Small intestine (tissue), 7 donors: ENCODE measurements around the gene CREB3L1. TPM values are rescaled to one million over a fixed set of nuclear protein-coding genes. Genes with fewer than 3 reads are reported as not detected.

Experiments used
- DNase-seq, 2 donors: peaks; one replicate each; pipeline versions ENCODE4 v3.0.0 to v3.0.0-alpha.2; 2013
- FAIRE-seq: peaks from 2 replicates; lab custom pipeline; 2012; peaks lifted over from hg19 to GRCh38; lab: Jason Lieb, UNC
- H3K27ac ChIP-seq, 3 donors: one replicate each; pipeline ENCODE4 v1.5.1; 2013; ENCODE audit warnings: low read length in 2 of 3, mild to moderate bottlenecking in 2 of 3, control low read depth in 1 of 3, inconsistent platforms in 1 of 3, low read depth in 1 of 3, moderate library complexity in 1 of 3
- H3K27me3 ChIP-seq, 3 donors: one replicate each; pipeline ENCODE4 v1.6.1; 2013; ENCODE audit warnings: low read length in 3 of 3, inconsistent platforms in 1 of 3; ENCODE audit not compliant: control insufficient read depth in 3 of 3, insufficient read depth in 3 of 3
- H3K36me3 ChIP-seq, 3 donors: one replicate each; pipeline ENCODE4 v1.6.1; 2013; ENCODE audit warnings: low read length in 3 of 3, inconsistent platforms in 1 of 3, low read depth in 1 of 3, mild to moderate bottlenecking in 1 of 3, moderate library complexity in 1 of 3; ENCODE audit not compliant: control insufficient read depth in 3 of 3, insufficient read depth in 2 of 3
- H3K4me1 ChIP-seq, 3 donors: one replicate each; pipeline ENCODE4 v1.6.1; 2013; ENCODE audit warnings: low read length in 2 of 3, inconsistent platforms in 1 of 3, low read depth in 1 of 3, mild to moderate bottlenecking in 1 of 3, moderate library complexity in 1 of 3; ENCODE audit not compliant: control insufficient read depth in 3 of 3, insufficient read depth in 2 of 3
- H3K4me3 ChIP-seq, 3 donors: one replicate each; pipeline ENCODE4 v1.5.1; 2013; ENCODE audit warnings: low read length in 3 of 3, control low read depth in 1 of 3, inconsistent platforms in 1 of 3, low read depth in 1 of 3, mild to moderate bottlenecking in 1 of 3, moderate library complexity in 1 of 3
- H3K9me3 ChIP-seq, 2 donors: one replicate each; pipeline ENCODE4 v1.6.1; 2013; ENCODE audit warnings: low read depth in 1 of 2, low read length in 1 of 2; ENCODE audit not compliant: control insufficient read depth in 2 of 2, insufficient read depth in 1 of 2
- WGBS, 3 donors: extraction: QIAGEN DNeasy Blood & Tissue Kit; methylation state at CpG; one replicate each; pipeline ENCODE4 v1.1.7; 2013; 5-methylcytosine and 5-hydroxymethylcytosine counted together
- polyA plus RNA-seq, 4 donors: library from polyadenylated mRNA; stranded (reverse) in 3 of 4; unstranded in 1 of 4; fragments of 200-250 nt in 3 of 4; fragments of 120-200 nt in 1 of 4; gene quantifications; one replicate each; pipeline versions ENCODE4 v1.2.1 to v1.2.3, GENCODE V29; 2013
- donor health status: healthy with polysubstance abuse.
- donor health status: control.
- donor health status: control.
- donor health status: Bipolar disorder and iron deficiency.
- donor health status: healthy.

CREB3L1 gene
- polyA plus RNA-seq, 4 donors = 14.3 to 55.1 (median 26.3) TPM

DNA sequence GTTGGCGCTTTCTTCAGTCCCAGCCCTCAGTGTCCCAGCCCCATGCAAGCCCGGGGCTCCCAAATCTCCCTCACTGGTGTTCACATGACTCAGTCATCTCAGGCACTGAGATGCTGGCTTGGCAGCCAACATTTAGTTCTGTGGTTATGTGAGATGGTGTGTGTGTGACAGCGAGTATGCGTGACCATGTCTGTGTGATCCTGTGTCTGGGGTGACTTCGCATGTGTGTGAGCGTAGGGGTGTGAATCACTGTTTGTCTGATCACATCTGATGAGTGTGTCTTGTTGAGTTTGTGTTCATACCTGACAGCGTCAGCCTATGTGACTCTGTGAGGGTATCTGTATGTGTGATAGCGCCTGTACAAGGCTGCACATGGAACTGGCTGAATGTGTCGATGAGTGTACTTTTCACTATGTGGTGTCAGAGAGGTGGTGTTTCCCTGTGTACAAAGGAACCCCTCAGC, 16.2 kb downstream of the CREB3L1 start:
- Histone ChIP-seq H3K27me3 (no peaks in the 10 kb centered on the region), H3K36me3 (peaks cover 0 to 28% (median 0%) of the 10 kb centered on the region in 3 donors), H3K4me3 (no peak overlapping the region), H3K4me1 (peaks cover 0 to 49% (median 10%) of the 10 kb centered on the region in 3 donors), H3K9me3 (no peaks in the 10 kb centered on the region), H3K27ac (no peak overlapping the region)
- DNase-seq (no peak), FAIRE-seq (no peak)
- 87 to 91% (median 90%) methylated on average over 9 of the region's 9 CpGs for WGBS, 3 donors

DNA sequence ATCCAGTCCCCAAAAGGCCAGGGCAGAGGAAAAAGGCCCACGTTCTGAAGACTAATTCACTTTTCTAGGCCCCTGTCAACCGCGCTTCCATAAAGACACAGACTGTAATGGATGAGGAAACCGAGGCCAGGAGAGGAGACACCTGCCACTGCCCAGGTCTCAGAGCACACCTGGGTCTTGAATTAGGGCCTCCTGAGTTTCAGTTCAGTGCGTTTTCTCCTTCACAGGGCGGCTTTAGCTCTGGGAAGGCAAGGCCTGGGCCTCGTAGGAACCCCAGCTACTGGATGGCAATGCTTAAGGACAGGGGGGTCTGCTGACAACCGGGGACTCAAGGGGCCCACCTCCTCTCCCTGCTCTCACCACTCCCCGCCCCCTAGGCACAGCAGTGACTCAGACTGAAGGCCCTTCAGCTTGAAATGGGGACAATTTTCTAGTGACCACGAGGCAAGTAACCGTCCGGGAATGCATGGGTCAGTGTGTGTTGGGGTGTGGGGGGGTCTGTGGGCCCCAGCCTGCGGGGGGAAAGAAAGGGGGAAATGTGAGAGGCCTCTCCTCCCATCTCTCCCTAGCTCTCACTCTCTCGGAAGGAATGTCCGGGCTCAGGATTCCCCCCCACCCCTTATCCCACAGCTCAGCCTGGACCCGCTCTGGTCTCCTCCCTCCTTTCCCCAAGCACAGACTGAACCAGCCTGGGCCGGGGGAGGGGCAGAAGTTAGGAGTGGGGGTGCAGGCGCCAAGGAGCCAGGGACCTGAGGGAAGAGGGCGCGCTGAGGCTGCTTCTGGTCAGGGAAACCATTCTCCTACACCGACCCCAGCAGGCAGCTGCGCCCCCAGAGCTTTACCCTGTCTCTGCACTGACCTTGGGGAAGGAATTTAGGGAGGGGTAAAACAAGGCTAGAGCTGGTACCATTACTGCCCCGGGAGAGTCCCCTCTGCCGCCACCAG, 17.2 kb downstream of the CREB3L1 start:
- Histone ChIP-seq H3K4me1 (peaks cover 0 to 45% (median 10%) of the 10 kb centered on the region in 3 donors), H3K36me3 (peaks cover 0 to 31% (median 0%) of the 10 kb centered on the region in 3 donors), H3K27me3 (no peaks in the 10 kb centered on the region), H3K27ac (peak overlapping the region in 2 of 3 donors; percentile 6 to 19), H3K4me3 (peak overlapping the region in 2 of 3 donors; percentile 31 to 36), H3K9me3 (no peaks in the 10 kb centered on the region)
- DNase-seq (no peak), FAIRE-seq (no peak)
- 54 to 58% (median 56%) methylated on average over 22 to 24 of the region's 24 CpGs for WGBS, 3 donors

DNA sequence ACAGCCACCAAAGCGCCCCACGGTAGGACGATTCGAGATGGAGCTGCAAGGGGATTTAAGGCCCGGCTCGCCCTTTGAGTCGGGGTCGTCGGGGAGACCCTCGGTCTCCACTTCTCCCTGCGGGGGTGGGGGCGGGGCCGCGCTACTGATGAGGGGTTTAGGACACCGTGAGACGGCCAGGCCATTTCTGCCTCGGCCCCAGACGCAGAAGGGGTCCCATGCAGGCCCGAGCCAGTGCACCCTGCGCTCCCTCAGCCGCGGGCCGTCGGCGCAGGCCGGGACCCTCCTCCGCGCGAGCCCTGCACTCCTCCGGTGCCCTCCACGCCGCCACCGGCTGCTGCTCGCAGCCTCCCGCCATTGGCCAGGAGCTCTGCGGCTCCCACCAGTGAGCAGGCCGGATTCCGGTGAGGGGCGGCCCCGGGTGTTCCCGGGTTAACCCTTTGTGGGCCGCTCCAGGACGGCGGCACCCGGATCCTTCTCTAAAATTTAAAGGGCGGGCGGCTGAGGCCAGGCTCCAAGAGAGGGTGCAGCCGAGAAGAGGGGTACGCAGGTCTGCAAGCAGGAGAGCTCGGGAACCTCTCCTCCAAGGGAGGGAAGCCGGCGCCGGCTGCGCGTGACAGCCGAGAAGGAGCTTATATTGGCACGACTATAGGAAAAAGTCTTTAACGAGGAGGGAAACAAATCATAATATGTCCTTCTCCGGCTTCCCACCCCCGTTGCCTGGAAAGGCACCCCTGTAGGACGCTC, 18.0 kb downstream of the CREB3L1 start:
- Histone ChIP-seq H3K9me3 (no peaks in the 10 kb centered on the region), H3K36me3 (peaks cover 0 to 37% (median 0%) of the 10 kb centered on the region in 3 donors), H3K4me1 (peaks cover 0 to 36% (median 10%) of the 10 kb centered on the region in 3 donors), H3K4me3 (peak overlapping the region in 2 of 3 donors; percentile 31 to 36), H3K27me3 (no peaks in the 10 kb centered on the region), H3K27ac (peak overlapping the region in 1 of 3 donors; percentile 6)
- DNase-seq (peak; percentile 65 to 87), FAIRE-seq (no peak)
- 2% methylated on average over 46 to 61 of the region's 61 CpGs for WGBS, 3 donors

DNA sequence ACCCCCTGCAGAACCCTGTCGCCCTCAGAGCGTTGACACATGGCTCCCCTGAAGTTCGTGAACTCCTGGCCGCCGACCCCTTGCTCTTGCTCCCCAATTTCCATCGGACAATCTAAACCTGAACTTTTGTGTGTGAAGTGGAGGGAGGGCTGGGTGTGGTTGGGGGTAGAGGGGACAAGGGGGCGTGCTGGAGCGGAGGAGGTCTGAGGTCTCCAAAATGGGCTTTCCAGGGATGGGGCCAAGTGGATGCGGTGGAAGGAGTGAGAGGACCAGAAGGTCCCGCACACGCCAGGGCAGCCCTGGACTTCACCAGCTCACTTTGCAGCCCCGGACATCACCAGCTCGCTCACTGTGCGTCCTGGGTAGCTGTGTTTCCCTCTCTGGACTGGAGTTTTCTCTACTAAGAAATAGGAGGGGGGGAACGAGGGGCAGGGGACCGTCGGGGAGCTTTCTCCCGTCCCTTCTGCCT, 18.6 kb downstream of the CREB3L1 start:
- DNase-seq (no peak), FAIRE-seq (no peak)
- H3K9me3 ChIP-seq = no peaks in the 10 kb centered on the region
- peaks cover 0 to 36% (median 0%) of the 10 kb centered on the region in 3 donors for H3K36me3 ChIP-seq
- H3K4me1 ChIP-seq = peaks cover 0 to 32% (median 10%) of the 10 kb centered on the region in 3 donors
- no peaks in the 10 kb centered on the region for H3K27me3 ChIP-seq
- WGBS, 3 donors = 24 to 42% (median 34%) methylated on average over 18 of the region's 18 CpGs
- H3K4me3 ChIP-seq = peak overlapping the region in 2 of 3 donors; percentile 31 to 36
- peak overlapping the region in 1 of 3 donors; percentile 5 for H3K27ac ChIP-seq

DNA sequence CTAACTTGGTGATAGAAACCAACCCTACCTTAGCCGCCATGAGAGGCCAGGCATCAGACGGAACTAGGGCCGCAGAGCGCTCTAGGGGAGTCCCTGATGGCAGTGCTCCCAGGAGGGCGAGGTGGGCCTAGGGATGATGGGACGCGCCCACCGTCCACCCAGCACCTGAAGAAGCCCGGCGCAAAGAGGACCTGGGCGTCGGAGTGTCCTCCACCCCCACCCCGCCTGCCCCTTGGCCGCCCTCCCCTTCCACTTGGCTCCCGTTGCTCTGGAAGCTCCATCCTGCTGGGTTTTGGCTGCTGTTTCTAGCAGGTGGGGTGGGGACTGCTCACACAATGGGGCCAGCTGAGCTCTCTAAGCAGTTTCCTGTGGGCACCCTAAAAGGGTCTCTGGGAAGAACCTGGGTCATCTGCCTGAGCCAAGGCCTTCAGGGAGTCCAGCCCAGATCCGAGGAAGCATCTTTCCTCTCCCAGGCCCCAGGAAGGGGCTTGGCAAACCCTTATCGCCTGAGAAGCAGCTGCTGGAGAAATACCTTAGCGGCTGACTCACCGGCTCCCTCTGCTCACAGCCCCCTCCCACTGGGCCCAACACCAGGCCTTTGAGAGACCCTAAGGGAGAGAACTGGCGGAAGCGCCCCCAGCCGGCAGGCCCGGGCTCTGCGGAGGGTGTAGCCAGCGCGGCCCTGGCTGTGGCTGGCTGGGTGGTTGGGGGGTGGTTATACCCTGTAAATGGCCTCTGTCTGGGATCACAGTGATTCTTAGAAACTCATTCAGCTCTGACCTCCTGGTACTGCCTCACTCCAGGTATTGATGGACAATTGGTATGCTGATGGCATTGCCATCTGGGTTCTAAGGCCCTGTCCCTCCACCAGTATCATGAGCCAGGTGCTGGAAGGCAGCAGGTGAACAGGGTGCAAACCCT, 19.3 kb downstream of the CREB3L1 start:
- no peaks in the 10 kb centered on the region for H3K9me3 ChIP-seq
- peak overlapping the region in 2 of 3 donors; percentile 13 to 17 for H3K27ac ChIP-seq
- peaks cover 0 to 26% (median 10%) of the 10 kb centered on the region in 3 donors for H3K4me1 ChIP-seq
- 39 to 55% (median 51%) methylated on average over 23 to 26 of the region's 26 CpGs for WGBS, 3 donors
- peak overlapping the region in 1 of 3 donors; percentile 31 for H3K4me3 ChIP-seq
- H3K27me3 ChIP-seq = no peaks in the 10 kb centered on the region
- DNase-seq (peak in 1 of 2 donors; percentile 64), FAIRE-seq (no peak)
- peaks cover 0 to 37% (median 0%) of the 10 kb centered on the region in 3 donors for H3K36me3 ChIP-seq

DNA sequence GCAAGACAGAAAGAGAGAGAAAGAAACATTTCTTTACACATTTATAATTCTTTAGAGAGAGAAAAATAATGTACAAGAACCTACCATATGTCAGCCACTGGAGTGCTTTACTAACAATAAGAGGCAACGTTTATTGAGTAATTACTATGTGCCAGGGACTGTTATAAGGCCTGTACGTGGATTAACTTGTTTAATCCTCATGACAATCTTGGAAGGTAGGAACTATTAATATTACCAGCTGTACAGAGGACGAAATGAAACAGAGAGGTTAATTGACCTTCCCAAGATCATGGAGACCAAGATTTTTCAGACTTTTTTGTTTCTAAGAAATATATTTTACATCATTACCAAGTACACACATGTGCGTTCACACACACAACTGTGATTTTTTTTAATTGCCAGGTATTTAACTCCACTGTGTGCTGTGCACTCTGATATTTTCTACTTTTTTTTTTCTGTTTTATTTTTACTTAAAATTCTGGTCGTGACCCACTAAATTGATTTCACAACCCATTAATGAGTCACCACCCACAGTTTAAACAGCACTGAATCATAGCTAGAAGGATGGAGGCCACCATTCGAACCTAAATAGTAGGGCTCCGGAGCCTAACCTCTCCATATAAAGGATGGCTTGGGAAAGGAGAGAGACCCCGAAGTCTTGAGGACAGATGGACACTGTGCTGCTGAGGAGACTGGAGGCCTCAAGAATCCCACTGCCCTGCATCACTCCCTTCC, 21.4 kb downstream of the CREB3L1 start:
- no peaks in the 10 kb centered on the region for H3K27me3 ChIP-seq
- no peak overlapping the region for H3K4me3 ChIP-seq
- FAIRE-seq (no peak), DNase-seq (no peak)
- H3K4me1 ChIP-seq = peaks cover 0 to 26% (median 10%) of the 10 kb centered on the region in 3 donors
- H3K27ac ChIP-seq = peak overlapping the region in 1 of 3 donors; percentile 9
- no peaks in the 10 kb centered on the region for H3K9me3 ChIP-seq
- peaks cover 0 to 34% (median 0%) of the 10 kb centered on the region in 3 donors for H3K36me3 ChIP-seq
- 60 to 67% (median 64%) methylated on average over 8 of the region's 8 CpGs for WGBS, 3 donors

DNA sequence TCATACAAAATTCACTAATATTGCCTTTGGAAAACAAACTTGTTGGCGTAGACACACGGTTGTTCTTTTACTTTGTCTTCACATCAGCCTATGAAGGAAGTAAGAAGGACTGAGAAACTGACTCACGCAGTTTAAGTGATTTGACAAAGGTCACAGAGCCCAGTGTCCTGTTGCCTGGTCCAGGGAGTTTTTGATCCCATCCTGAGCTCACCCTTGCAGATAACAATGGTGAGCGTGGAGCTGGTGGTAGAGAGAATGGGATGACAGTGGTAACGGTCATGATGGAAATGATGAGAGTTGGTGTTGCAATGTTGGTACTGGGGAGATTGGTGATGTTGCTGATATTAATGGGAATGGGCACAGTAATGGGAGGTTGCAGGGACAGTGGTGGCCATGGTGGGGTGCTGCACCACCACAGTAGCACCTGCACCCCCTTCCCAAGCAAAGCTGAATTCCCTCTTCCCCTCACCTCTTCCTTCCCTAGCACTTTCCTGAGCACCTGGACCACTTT, 22.0 kb downstream of the CREB3L1 start:
- peak overlapping the region in 1 of 3 donors; percentile 9 for H3K27ac ChIP-seq
- H3K27me3 ChIP-seq = no peaks in the 10 kb centered on the region
- no peak overlapping the region for H3K4me3 ChIP-seq
- H3K9me3 ChIP-seq = no peaks in the 10 kb centered on the region
- H3K36me3 ChIP-seq = peaks cover 0 to 31% (median 0%) of the 10 kb centered on the region in 3 donors
- H3K4me1 ChIP-seq = peaks cover 0 to 26% (median 10%) of the 10 kb centered on the region in 3 donors
- no peak for DNase-seq
- 62 to 96% (median 79%) methylated on average over 5 of the region's 5 CpGs for WGBS, 3 donors
- no peak for FAIRE-seq
